T-helper 1 cell treated with Interleukin-12 subunit alpha and Interleukin-12 subunit beta and Interleukin-4 antibody, amounts not matched to agents 30 μg/mL and 1 μg/mL, for 36 hours (primary cell): ENCODE measurements around the gene ARL4A.
A peak's percentile ranks its signal among the peaks of the same experiment; 100 is the strongest.
"Not testable (repeated sequence)": the region's sequence is repeated elsewhere in the genome, so short reads cannot be mapped to it uniquely, and the experiment has no call there.

ENCODE experiments used
- H3K27ac Mint-ChIP-seq: one replicate; pipeline ENCODE4 v1.8.0; 2021; ENCODE audit warnings: mild to moderate bottlenecking, mixed read lengths
- H3K27me3 Mint-ChIP-seq: one replicate; pipeline ENCODE4 v1.8.0; 2021; ENCODE audit warnings: low read depth, mixed read lengths
- H3K36me3 Mint-ChIP-seq: one replicate; pipeline ENCODE4 v1.8.0; 2021; ENCODE audit warnings: low read depth, mixed read lengths
- H3K4me1 Mint-ChIP-seq: one replicate; pipeline ENCODE4 v1.8.0; 2021; ENCODE audit warnings: low read depth, mixed read lengths
- H3K4me3 Mint-ChIP-seq: one replicate; pipeline ENCODE4 v1.8.0; 2021; ENCODE audit warnings: mild to moderate bottlenecking, moderate library complexity, mixed read lengths
- H3K9me3 Mint-ChIP-seq: one replicate; pipeline ENCODE4 v1.8.0; 2021; ENCODE audit warnings: mixed read lengths

Gene ARL4A

GRCh38 chr7:12686891-12687717 lies at the start of gene ARL4A:
ARL4A (plus strand) TSS chr7:12687633; CDS start chr7:12688255, 622 bp downstream.
- H3K36me3 Mint-ChIP-seq, result peaks cover 5% of the 10 kb centered on the region
- H3K4me3 Mint-ChIP-seq, result peak within 1 kb of the TSS; percentile 99
- no peaks in the 10 kb centered on the region for H3K9me3 Mint-ChIP-seq
- H3K27me3 Mint-ChIP-seq, result no peaks in the 10 kb centered on the region
- H3K27ac Mint-ChIP-seq, result peak within 1 kb of the TSS; percentile 94
- H3K4me1 Mint-ChIP-seq, result peaks cover 26% of the 10 kb centered on the region

DNA sequence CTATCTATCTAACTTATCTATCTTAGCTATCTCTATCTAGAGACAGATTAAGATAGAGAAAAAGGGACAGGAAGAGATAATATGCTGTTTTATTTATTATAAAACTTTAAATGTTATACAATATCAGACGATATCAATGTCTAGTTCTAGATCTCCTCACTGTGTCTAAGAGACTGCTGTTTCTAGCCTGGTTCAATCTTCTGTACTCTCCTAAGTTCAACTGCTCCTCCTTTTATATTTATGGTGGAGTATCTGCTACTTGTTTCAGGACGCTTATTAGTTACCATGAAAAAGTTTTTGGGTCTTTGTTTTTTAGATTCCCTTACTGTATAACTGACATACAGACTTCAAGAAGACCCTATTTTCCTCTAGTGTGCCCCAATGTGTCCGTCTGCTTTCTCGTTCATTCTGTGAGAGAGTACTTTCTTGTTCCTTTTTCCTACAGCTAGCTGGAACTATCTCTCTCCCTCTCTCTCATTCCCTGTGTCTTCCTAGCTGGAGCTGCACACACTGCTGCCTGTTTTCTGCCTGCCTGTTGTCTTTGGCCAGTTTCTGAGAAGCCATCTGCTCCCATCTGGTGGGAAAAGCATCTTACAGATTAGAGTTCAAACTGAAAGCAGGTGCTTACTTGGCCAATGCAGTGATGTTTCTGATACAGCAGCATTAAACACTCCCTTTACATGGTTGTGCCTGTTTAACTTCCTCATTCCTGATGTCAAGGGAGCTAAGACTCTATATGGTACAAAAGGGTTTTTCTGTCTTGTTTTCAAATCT lies 49.4 kb upstream of the ARL4A start:
- Mint-ChIP-seq H3K27me3 (peaks cover 3% of the 10 kb centered on the region), H3K9me3 (no peaks in the 10 kb centered on the region), H3K4me1 (peaks cover 18% of the 10 kb centered on the region), H3K36me3 (no peaks in the 10 kb centered on the region), H3K27ac (no peak overlapping the region), H3K4me3 (peak overlapping the region; percentile 63)

DNA sequence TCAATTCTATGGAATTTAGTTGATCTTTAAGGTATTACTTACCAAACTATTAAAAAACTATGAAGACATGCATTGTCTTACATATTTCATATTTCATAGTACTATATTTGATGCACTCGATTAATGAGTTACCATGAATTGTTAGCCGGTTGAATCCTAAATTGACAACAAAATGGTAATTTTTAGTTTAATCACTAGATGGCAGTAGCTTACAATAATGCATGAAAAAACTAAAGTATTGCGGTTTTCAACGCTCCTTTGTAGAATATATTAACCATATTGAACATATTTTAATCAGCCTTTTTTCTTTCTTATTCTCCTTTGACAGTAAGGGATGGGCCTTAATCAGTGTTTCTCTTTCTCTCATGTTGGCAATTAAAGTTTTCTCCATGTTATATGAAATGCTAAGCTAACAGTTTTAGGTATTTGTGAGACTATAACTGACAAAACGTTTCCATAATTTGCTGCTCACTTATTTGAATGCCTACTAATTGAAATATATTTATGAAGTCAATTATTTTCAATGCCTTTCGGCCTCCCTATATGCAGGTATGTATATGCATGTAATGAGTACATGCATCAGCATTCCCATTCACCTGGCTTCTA lies 48.5 kb upstream of the ARL4A start:
- Mint-ChIP-seq H3K4me3 (no peak overlapping the region), H3K4me1 (peaks cover 18% of the 10 kb centered on the region), H3K27ac (no peak overlapping the region), H3K36me3 (no peaks in the 10 kb centered on the region), H3K9me3 (no peaks in the 10 kb centered on the region), H3K27me3 (peaks cover 3% of the 10 kb centered on the region)

DNA sequence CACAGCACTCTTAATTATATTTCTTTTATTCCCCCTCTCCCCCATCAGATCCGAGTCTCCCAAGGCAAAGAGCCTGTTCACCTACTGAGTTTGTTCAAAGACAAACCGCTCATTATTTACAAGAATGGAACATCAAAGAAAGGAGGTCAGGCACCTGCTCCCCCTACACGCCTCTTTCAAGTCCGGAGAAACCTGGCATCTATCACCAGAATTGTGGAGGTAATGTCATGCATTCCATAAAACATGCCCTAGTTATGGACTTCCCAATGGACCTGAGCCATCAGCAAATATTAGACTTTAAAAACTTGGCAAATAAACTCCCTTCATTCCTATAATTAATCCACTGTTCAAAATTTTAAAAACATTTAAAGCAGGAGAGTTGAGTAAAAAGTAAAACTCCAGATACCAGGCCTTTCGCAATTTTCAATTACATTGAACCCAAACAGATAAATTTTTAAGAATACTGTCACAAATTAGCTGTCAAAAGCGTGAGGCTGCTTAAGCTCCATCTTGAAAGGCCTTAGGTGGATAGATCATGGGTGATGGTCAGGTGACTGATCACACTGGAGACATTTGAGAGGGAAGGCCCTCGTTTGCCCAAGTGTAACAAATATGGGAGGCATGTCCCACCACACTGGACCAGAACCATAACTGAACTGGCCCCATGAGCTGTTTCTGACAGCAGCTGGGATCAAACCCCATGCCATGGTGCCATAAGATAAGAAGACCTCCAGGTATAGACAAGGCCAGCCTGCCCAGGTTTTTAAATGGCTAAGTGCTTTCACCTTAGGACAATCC lies 46.9 kb upstream of the ARL4A start:
- Mint-ChIP-seq H3K4me1 (peaks cover 18% of the 10 kb centered on the region), H3K27ac (no peak overlapping the region), H3K4me3 (no peak overlapping the region), H3K36me3 (no peaks in the 10 kb centered on the region), H3K27me3 (peaks cover 3% of the 10 kb centered on the region), H3K9me3 (no peaks in the 10 kb centered on the region)

GRCh38 chr7:12641196-12641595 lies 46.2 kb upstream of the ARL4A start:
- Mint-ChIP-seq H3K27ac (no peak overlapping the region), H3K36me3 (no peaks in the 10 kb centered on the region), H3K27me3 (peaks cover 3% of the 10 kb centered on the region), H3K4me1 (peaks cover 13% of the 10 kb centered on the region), H3K4me3 (no peak overlapping the region), H3K9me3 (no peaks in the 10 kb centered on the region)

DNA sequence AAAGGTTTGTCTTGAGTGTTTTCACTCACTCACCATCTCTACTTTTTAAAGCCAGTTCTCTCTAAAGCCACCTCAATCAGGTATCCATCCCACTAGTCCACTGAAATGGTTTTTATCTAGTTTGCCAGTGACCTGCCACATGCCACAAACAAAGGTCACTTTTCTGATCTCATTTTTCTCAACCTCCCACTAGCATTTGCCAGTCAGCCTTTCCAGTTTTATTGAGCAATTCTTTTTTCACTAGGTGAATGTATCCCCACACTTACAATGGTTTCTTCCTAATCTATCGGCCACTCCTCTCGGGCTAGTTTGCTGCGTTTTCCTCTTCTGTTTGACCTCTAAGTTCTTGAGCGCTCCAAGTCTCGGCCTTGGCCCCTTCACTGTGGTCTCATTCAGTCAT lies 44.9 kb upstream of the ARL4A start:
- H3K9me3 Mint-ChIP-seq, result no peaks in the 10 kb centered on the region
- H3K4me3 Mint-ChIP-seq, result no peak overlapping the region
- no peaks in the 10 kb centered on the region for H3K36me3 Mint-ChIP-seq
- H3K4me1 Mint-ChIP-seq, result peaks cover 6% of the 10 kb centered on the region
- no peak overlapping the region for H3K27ac Mint-ChIP-seq
- peaks cover 3% of the 10 kb centered on the region for H3K27me3 Mint-ChIP-seq

GRCh38 chr7:12643001-12643643 lies 44.3 kb upstream of the ARL4A start:
- H3K4me3 Mint-ChIP-seq, result no peak overlapping the region
- no peaks in the 10 kb centered on the region for H3K36me3 Mint-ChIP-seq
- H3K27ac Mint-ChIP-seq, result no peak overlapping the region
- peaks cover 3% of the 10 kb centered on the region for H3K27me3 Mint-ChIP-seq
- peaks cover 3% of the 10 kb centered on the region for H3K4me1 Mint-ChIP-seq
- H3K9me3 Mint-ChIP-seq, result no peaks in the 10 kb centered on the region

GRCh38 chr7:12643644-12644043 lies 43.8 kb upstream of the ARL4A start:
- Mint-ChIP-seq H3K27me3 (peaks cover 3% of the 10 kb centered on the region), H3K9me3 (no peaks in the 10 kb centered on the region)

GRCh38 chr7:12645212-12645611 lies 42.2 kb upstream of the ARL4A start:
- H3K36me3 Mint-ChIP-seq, H3K27me3 Mint-ChIP-seq, H3K4me1 Mint-ChIP-seq, H3K9me3 Mint-ChIP-seq, H3K4me3 Mint-ChIP-seq, H3K27ac Mint-ChIP-seq: not testable (repeated sequence)

More at GRCh38 chr7:12643644-12644043, 43.8 kb upstream of the ARL4A start:
- peaks cover 2% of the 10 kb centered on the region for H3K4me1 Mint-ChIP-seq
- H3K36me3 Mint-ChIP-seq, result no peaks in the 10 kb centered on the region
- H3K4me3 Mint-ChIP-seq, result no peak overlapping the region
- no peak overlapping the region for H3K27ac Mint-ChIP-seq

- Mint-ChIP-seq H3K9me3 (no peaks in the 10 kb centered on the region), H3K4me3 (no peak overlapping the region), H3K4me1 (no peaks in the 10 kb centered on the region), H3K27me3 (no peaks in the 10 kb centered on the region), H3K36me3 (no peaks in the 10 kb centered on the region), H3K27ac (no peak overlapping the region)
Measured at GRCh38 chr7:12646139-12646538, 41.3 kb upstream of the ARL4A start.

DNA sequence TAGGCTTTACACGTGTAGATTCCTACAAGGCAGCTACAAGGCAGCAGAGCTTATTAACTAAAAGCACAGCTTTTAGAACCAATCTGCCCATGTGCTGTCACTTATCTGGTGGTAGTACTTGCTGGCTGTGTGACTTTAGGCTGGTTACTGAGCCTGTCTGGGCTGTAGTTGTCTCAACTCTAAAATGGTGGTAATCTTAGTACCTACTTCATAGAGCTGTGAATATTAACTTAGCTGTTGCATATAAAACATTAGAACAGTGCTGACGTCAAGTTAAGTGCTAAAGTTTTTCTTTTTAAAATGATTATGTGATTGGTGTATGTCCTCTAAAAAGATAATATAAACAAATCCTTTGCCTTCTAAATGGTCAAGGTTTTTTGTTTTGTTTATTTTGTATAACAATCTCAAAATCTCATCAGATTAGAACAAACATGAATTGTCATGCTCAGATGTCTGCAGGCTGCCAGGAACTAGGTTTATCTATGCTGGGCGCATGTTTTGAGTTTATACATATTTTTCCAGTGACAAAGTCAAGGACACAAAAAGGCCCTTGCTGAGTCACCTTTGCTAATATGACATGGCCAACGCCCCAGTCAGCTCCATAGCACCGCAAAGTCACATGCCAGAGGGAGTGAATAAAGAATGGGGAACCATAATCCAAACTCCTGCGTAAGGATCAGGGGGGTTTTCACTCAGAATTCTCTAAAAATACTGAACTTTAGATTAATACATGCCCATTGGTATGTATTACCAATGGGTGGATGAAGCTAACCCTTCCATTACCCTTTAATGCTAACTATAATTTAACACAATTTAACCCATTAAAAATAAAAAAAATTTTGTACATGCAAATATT lies 39.8 kb upstream of the ARL4A start:
- H3K27ac Mint-ChIP-seq, result no peak overlapping the region
- no peaks in the 10 kb centered on the region for H3K36me3 Mint-ChIP-seq
- H3K27me3 Mint-ChIP-seq, result no peaks in the 10 kb centered on the region
- no peaks in the 10 kb centered on the region for H3K4me1 Mint-ChIP-seq
- no peaks in the 10 kb centered on the region for H3K9me3 Mint-ChIP-seq
- H3K4me3 Mint-ChIP-seq, result no peak overlapping the region

GRCh38 chr7:12648704-12649261 lies 38.6 kb upstream of the ARL4A start:
- H3K9me3 Mint-ChIP-seq, result no peaks in the 10 kb centered on the region
- H3K4me3 Mint-ChIP-seq, result no peak overlapping the region
- no peaks in the 10 kb centered on the region for H3K4me1 Mint-ChIP-seq
- no peaks in the 10 kb centered on the region for H3K27me3 Mint-ChIP-seq
- no peak overlapping the region for H3K27ac Mint-ChIP-seq
- no peaks in the 10 kb centered on the region for H3K36me3 Mint-ChIP-seq

- Mint-ChIP-seq H3K27ac (no peak overlapping the region), H3K27me3 (no peaks in the 10 kb centered on the region), H3K4me1 (no peaks in the 10 kb centered on the region), H3K4me3 (no peak overlapping the region), H3K9me3 (no peaks in the 10 kb centered on the region), H3K36me3 (no peaks in the 10 kb centered on the region)
Measured at GRCh38 chr7:12649348-12649747, 38.1 kb upstream of the ARL4A start.
